Measurements from ENCODE around the gene ZNF787.

DNA sequence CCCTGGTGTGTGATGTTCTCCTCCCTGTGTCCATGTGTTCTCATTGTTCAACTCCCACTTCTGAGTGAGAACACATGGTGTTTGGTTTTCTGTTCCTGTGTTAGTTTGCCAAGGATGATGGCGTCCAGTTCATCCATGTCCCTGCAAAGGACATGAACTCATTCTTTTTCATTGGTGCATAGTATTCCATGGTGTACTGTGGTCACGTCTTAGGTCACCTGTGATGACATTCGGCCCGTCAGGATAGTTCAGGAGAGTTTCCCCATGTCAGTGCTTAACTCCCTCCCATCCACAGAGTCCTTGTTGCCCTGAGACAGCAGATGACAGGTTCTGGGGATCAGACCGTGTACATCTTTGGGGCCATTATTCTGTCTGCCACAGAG lies 28.6 kb upstream of the ZNF787 start:
- TF ChIP-seq, protein P1, sequence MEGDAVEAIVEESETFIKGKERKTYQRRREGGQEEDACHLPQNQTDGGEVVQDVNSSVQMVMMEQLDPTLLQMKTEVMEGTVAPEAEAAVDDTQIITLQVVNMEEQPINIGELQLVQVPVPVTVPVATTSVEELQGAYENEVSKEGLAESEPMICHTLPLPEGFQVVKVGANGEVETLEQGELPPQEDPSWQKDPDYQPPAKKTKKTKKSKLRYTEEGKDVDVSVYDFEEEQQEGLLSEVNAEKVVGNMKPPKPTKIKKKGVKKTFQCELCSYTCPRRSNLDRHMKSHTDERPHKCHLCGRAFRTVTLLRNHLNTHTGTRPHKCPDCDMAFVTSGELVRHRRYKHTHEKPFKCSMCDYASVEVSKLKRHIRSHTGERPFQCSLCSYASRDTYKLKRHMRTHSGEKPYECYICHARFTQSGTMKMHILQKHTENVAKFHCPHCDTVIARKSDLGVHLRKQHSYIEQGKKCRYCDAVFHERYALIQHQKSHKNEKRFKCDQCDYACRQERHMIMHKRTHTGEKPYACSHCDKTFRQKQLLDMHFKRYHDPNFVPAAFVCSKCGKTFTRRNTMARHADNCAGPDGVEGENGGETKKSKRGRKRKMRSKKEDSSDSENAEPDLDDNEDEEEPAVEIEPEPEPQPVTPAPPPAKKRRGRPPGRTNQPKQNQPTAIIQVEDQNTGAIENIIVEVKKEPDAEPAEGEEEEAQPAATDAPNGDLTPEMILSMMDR (IDR thresholded peaks at IDR 0.05) = no peak
- no peak for TF ChIP-seq POLR2A (IDR thresholded peaks at IDR 0.05)

Measured in testis (tissue), 2 donors.